OCI-LY1 (cell line): ENCODE data around the gene ASIC5.

Experiments used
- CTCF ChIP-seq: fragments of 200-600 bp; sonication (generic), shearing (Covaris generic); IDR thresholded peaks from 2 replicates; pipeline ENCODE4 v1.5.1; 2017; ENCODE audit warnings: mild to moderate bottlenecking, antibody characterized with exemption, low read length, moderate library complexity, mixed read lengths
- EZH2 ChIP-seq: fragments of 200-600 bp; sonication (generic), shearing (Covaris generic); IDR thresholded peaks from 2 replicates; pipeline ENCODE4 v1.8.0; 2017; ENCODE audit warnings: borderline replicate concordance, mixed run types, mild to moderate bottlenecking, antibody characterized with exemption, low read length, moderate library complexity, mixed read lengths

- TF ChIP-seq CTCF (no peak), EZH2 (no peak)
Measured at GRCh38 chr4:155891058-155891457, 25.0 kb upstream of the ASIC5 start.
